HCT116 (cell line): Measurements from ENCODE around the gene UBE3D. TPM values are rescaled to one million over a fixed set of nuclear protein-coding genes. Genes with fewer than 3 reads are reported as not detected.

ENCODE experiments used
- ATAC-seq: fragments of 200-7000 bp; cut with Tn5 transposase; 2 replicates; pipeline ENCODE4 v1.9.1; 2020; ENCODE audit warnings: mild to moderate bottlenecking, moderate library complexity
- BruUV-seq: library from RNA; stranded (reverse); fragments of 400-500 nt; replicated peaks from 2 replicates; lab custom pipeline; 2021; lab: Mats Ljungman, UMichigan
- CTCF ChIA-PET: fragments of 300-600 bp; sonication (Branson Sonifier 250); formaldehyde crosslinking; loops from one replicate; lab custom pipeline; 2021; ENCODE audit warnings: antibody characterized with exemption; lab: Charles Lee
- POLR2A ChIA-PET: fragments of 300-600, 350-600 bp; sonication (Branson Sonifier 250); formaldehyde crosslinking; loops from one replicate; lab custom pipeline; 2021; ENCODE audit warnings: antibody characterized with exemption; lab: Charles Lee
- RAD21 ChIA-PET, 2 experiments: fragments of 300-600 bp; sonication (Branson Sonifier 250); formaldehyde crosslinking; loops; one replicate each; lab custom pipeline; 2023; ENCODE audit warnings: low total read pairs in 2 of 2; ENCODE audit not compliant: uncharacterized antibody in 2 of 2, unreplicated experiment in 2 of 2, low non-redundant PET in 1 of 2; lab: Charles Lee
- DNase-seq: peaks from one replicate; pipeline ENCODE4 v3.0.0-alpha.2; 2010; ENCODE audit warnings: low read depth, low spot score
- H2AFZ ChIP-seq: fragments of 200-600 bp; shearing (Covaris generic), sonication (generic); 2 replicates; pipeline ENCODE4 v1.6.1; 2017; ENCODE audit warnings: low read depth, mixed run types, mixed read lengths, antibody characterized with exemption, low read length; ENCODE audit not compliant: poor library complexity, severe bottlenecking
- H3K27ac ChIP-seq: 2 replicates; pipeline ENCODE4 v1.5.1; 2012; ENCODE audit warnings: low read depth, low read length
- H3K27me3 ChIP-seq: fragments of 200-600 bp; sonication (generic); 2 replicates; pipeline ENCODE4 v1.6.1; 2016; ENCODE audit warnings: mixed run types, low read length, mixed read lengths; ENCODE audit not compliant: insufficient read depth
- H3K36me3 ChIP-seq, 2 experiments: fragments of 200-500 bp in 1 of 2; fragments of 200-600 bp in 1 of 2; sonication (Bioruptor generic) in 1 of 2; sonication (generic) in 1 of 2; 2 replicates each; pipeline versions ENCODE4 v1.5.1 to v1.6.1; 2014 to 2016; ENCODE audit warnings: low read length in 2 of 2, inconsistent platforms in 1 of 2, mixed read lengths in 1 of 2, mixed run types in 1 of 2; ENCODE audit not compliant: insufficient read depth in 2 of 2, control insufficient read depth in 1 of 2
- H3K4me1 ChIP-seq, 2 experiments: fragments of 200-600 bp in 1 of 2; sonication (generic) in 1 of 2; 2 replicates each; pipeline versions ENCODE4 v1.5.1 to v1.6.1; 2012 to 2017; ENCODE audit warnings: low read length in 2 of 2, inconsistent platforms in 1 of 2, mild to moderate bottlenecking in 1 of 2, mixed read lengths in 1 of 2, mixed run types in 1 of 2, moderate library complexity in 1 of 2; ENCODE audit not compliant: insufficient read depth in 2 of 2, control insufficient read depth in 1 of 2
- H3K4me2 ChIP-seq: fragments of 200-600 bp; sonication (generic); 2 replicates; pipeline ENCODE4 v1.6.1; 2017; ENCODE audit warnings: mixed run types, low read length, mixed read lengths
- H3K4me3 ChIP-seq, 2 experiments: fragments of 200-600 bp in 1 of 2; sonication (generic) in 1 of 2; replicated peaks in 1 of 2; 2 replicates each; pipeline ENCODE4 v1.5.1; 2011 to 2016; ENCODE audit warnings: low read length in 2 of 2, control low read depth in 1 of 2, low read depth in 1 of 2, mild to moderate bottlenecking in 1 of 2, mixed read lengths in 1 of 2, mixed run types in 1 of 2
- H3K79me2 ChIP-seq: fragments of 200-600 bp; sonication (generic); 2 replicates; pipeline ENCODE4 v1.6.1; 2017; ENCODE audit warnings: mild to moderate bottlenecking, mixed run types, low read length, moderate library complexity, mixed read lengths; ENCODE audit not compliant: insufficient read depth
- H3K9ac ChIP-seq: fragments of 200-600 bp; sonication (generic); 2 replicates; pipeline ENCODE4 v1.6.1; 2016; ENCODE audit warnings: low read length, mixed read lengths
- H3K9me2 ChIP-seq: fragments of 200-600 bp; sonication (generic), shearing (Covaris generic); 2 replicates; pipeline ENCODE4 v1.6.1; 2017; ENCODE audit warnings: mixed run types, mild to moderate bottlenecking, moderate library complexity; ENCODE audit not compliant: insufficient read depth
- H3K9me3 ChIP-seq, 2 experiments: fragments of 200-500 bp in 1 of 2; fragments of 200-600 bp in 1 of 2; sonication (Bioruptor generic) in 1 of 2; sonication (generic) in 1 of 2; 2 replicates each; pipeline ENCODE4 v1.6.1; 2014 to 2017; ENCODE audit warnings: low read length in 2 of 2, mixed read lengths in 2 of 2, inconsistent platforms in 1 of 2, low read depth in 1 of 2, mild to moderate bottlenecking in 1 of 2, mixed run types in 1 of 2, moderate library complexity in 1 of 2; ENCODE audit not compliant: control insufficient read depth in 1 of 2, insufficient read depth in 1 of 2
- H4K20me1 ChIP-seq: fragments of 200-600 bp; sonication (generic), shearing (Covaris generic); 2 replicates; pipeline ENCODE4 v1.6.1; 2017; ENCODE audit warnings: mixed run types, mild to moderate bottlenecking, moderate library complexity; ENCODE audit not compliant: insufficient read depth
- CBX3 ChIP-seq: IDR thresholded peaks from 2 replicates; pipeline ENCODE4 v1.6.1; 2012; ENCODE audit warnings: low read depth
- CEBPB ChIP-seq: IDR thresholded peaks from 2 replicates; pipeline ENCODE4 v1.6.1; 2012; ENCODE audit warnings: low read depth
- ELF1 ChIP-seq: IDR thresholded peaks from 2 replicates; pipeline ENCODE4 v1.6.1; 2012; ENCODE audit warnings: low read depth, borderline replicate concordance
- EZH2 ChIP-seq: fragments of 200-600 bp; sonication (generic); IDR thresholded peaks from 2 replicates; pipeline ENCODE4 v1.6.1; 2017; ENCODE audit warnings: antibody characterized with exemption, mixed run types
- FOSL1 ChIP-seq: IDR thresholded peaks from 2 replicates; pipeline ENCODE4 v1.6.1; 2012; ENCODE audit warnings: low read depth
- POLR2A ChIP-seq: IDR thresholded peaks from 2 replicates; pipeline ENCODE4 v1.7.0; 2011; ENCODE audit warnings: borderline replicate concordance; ENCODE audit not compliant: insufficient read depth, insufficient read length; ENCODE audit errors: extremely low read depth
- POLR2AphosphoS5 ChIP-seq: IDR thresholded peaks from 2 replicates; pipeline ENCODE4 v1.6.1; 2011; ENCODE audit warnings: mild to moderate bottlenecking, low read depth, low read length, moderate library complexity
- SP1 ChIP-seq: IDR thresholded peaks from 2 replicates; pipeline ENCODE4 v1.6.1; 2012; ENCODE audit warnings: low read depth
- SRF ChIP-seq: IDR thresholded peaks from 2 replicates; pipeline ENCODE4 v1.6.1; 2012; ENCODE audit warnings: low read depth
- YY1 ChIP-seq: IDR thresholded peaks from 2 replicates; pipeline ENCODE4 v1.6.1; 2011; ENCODE audit warnings: low read length, low read depth, moderate library complexity, mild to moderate bottlenecking; ENCODE audit not compliant: insufficient replicate concordance; ENCODE audit errors: extremely low read depth
- ZBTB33 ChIP-seq: IDR thresholded peaks from 2 replicates; pipeline ENCODE4 v1.6.1; 2011; ENCODE audit warnings: mild to moderate bottlenecking, low read length, moderate library complexity; ENCODE audit not compliant: insufficient replicate concordance; ENCODE audit errors: extremely low read depth
- intact Hi-C: fragments of 100-400 bp; cut with micrococcal nuclease; formaldehyde crosslinking; loops from 2 replicates; pipeline ENCODE4 v1.10.0; 2022
- total RNA-seq: library from RNA; stranded (reverse); gene quantifications from one replicate; pipeline ENCODE4 v1.2.1, GENCODE V29; 2021; ENCODE audit not compliant: unreplicated experiment
- TF ChIP-seq, protein P1 (sequence below): IDR thresholded peaks from 2 replicates; pipeline ENCODE4 v1.6.1; 2012

The UBE3D gene
- total RNA-seq, 1 experiment from 2014 or later, result 9.0 TPM

DNA sequence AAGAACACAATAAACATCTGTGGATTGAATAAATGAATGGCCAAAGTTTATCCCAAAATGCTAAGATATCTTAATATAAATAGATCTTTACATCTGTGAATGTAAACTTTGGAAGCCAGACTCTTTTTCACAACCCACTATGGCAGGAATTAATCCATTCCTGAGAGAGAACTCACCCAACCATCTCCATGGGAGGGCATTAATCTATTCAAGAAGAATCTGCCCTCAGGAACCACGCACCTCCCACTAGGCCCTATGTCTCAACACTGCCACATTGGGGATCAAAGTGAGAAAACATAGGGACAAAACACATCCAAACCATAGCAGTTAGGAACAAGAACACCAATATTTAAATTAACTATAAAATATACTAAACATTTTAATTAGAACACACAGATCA lies 3.4 kb downstream of the UBE3D start:
- H3K9me3 ChIP-seq, result no peaks in the 10 kb centered on the region
- peaks cover 0 to 4% of the 10 kb centered on the region in 2 experiments; a peak in 1 of 4 replicates for H3K36me3 ChIP-seq
- POLR2A ChIA-PET, result no interaction called here
- CTCF ChIA-PET, result no interaction called here
- ATAC-seq, result no peak
- no peaks in the 10 kb centered on the region for H3K9me2 ChIP-seq
- TF ChIP-seq FOSL1, result no peak
- TF ChIP-seq CBX3, result no peak
- no peak for TF ChIP-seq CEBPB
- TF ChIP-seq ELF1, result no peak
- TF ChIP-seq ZBTB33, result no peak
- no peak for TF ChIP-seq SRF
- no peak for TF ChIP-seq POLR2A
- TF ChIP-seq EZH2, result no peak
- no peak for TF ChIP-seq SP1
- TF ChIP-seq POLR2AphosphoS5, result no peak
- no peak for TF ChIP-seq YY1
- TF ChIP-seq, protein P1, sequence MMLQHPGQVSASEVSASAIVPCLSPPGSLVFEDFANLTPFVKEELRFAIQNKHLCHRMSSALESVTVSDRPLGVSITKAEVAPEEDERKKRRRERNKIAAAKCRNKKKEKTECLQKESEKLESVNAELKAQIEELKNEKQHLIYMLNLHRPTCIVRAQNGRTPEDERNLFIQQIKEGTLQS, result no peak
- TF ChIP-seq, all 23 proteins: peak for 0
- no peaks in the 10 kb centered on the region for H4K20me1 ChIP-seq
- no peak for DNase-seq
- H3K4me2 ChIP-seq, result no peak overlapping the region
- H3K4me3 ChIP-seq, result no peak overlapping the region
- no peak overlapping the region for H2AFZ ChIP-seq
- RAD21 ChIA-PET, result no interaction called here
- BruUV-seq, result no TSS peak
- intact Hi-C loops, result loop anchor here (10.0 kb wide), 1 partner anchor 363 kb away; no protein-coding TSS in a partner anchor
- peaks cover 35% of the 10 kb centered on the region for H3K79me2 ChIP-seq
- no peak overlapping the region for H3K9ac ChIP-seq
- H3K27ac ChIP-seq, result no peak overlapping the region
- peaks cover 0 to 13% of the 10 kb centered on the region in 2 experiments; a peak in 3 of 4 replicates for H3K4me1 ChIP-seq
- no peaks in the 10 kb centered on the region for H3K27me3 ChIP-seq
